H1 (cell line): ENCODE measurements around the gene CCDC78. TPM values are rescaled to one million over a fixed set of nuclear protein-coding genes. Genes with fewer than 3 reads are reported as not detected.

Experiments
- CTCF ChIA-PET: fragments of 300-600 bp; sonication (Branson Sonifier 250); formaldehyde crosslinking; loops from one replicate; lab custom pipeline; 2021; ENCODE audit not compliant: partially characterized antibody; lab: Charles Lee
- POLR2A ChIA-PET: fragments of 300-600 bp; sonication (Branson Sonifier 250); formaldehyde crosslinking; loops from one replicate; lab custom pipeline; 2021; ENCODE audit warnings: inconsistent platforms; ENCODE audit not compliant: partially characterized antibody; lab: Charles Lee
- DNase-seq, 2 experiments: peaks; one replicate each; pipeline versions ENCODE4 v3.0.0 to v3.0.0-alpha.2; 2010 to 2022; ENCODE audit warnings: low spot score in 2 of 2, low read depth in 1 of 2, mixed read lengths in 1 of 2
- FAIRE-seq: peaks from 2 replicates; lab custom pipeline; 2011; peaks lifted over from hg19 to GRCh38; lab: Jason Lieb, UNC
- H2AFZ ChIP-seq: 2 replicates; pipeline ENCODE4 v1.8.1; 2012; ENCODE audit warnings: low read length, inconsistent platforms
- H2AK5ac ChIP-seq: 2 replicates; pipeline ENCODE4 v1.6.1; 2013; ENCODE audit warnings: low read depth, low read length
- H2BK120ac ChIP-seq: replicated peaks from 2 replicates; pipeline ENCODE3; 2013; ENCODE audit warnings: low read depth, low read length, inconsistent platforms
- H2BK12ac ChIP-seq: 2 replicates; pipeline ENCODE4 v1.6.1; 2013; ENCODE audit warnings: low read depth, low read length
- H2BK15ac ChIP-seq: 2 replicates; pipeline ENCODE4 v1.6.1; 2013; ENCODE audit warnings: low read length
- H2BK20ac ChIP-seq: 2 replicates; pipeline ENCODE4 v1.6.1; 2013; ENCODE audit warnings: low read length
- H2BK5ac ChIP-seq: 2 replicates; pipeline ENCODE4 v1.6.1; 2013; ENCODE audit warnings: low read depth, low read length
- H3K14ac ChIP-seq: 2 replicates; pipeline ENCODE4 v1.6.1; 2013; ENCODE audit warnings: inconsistent platforms; ENCODE audit not compliant: insufficient read length
- H3K18ac ChIP-seq: 2 replicates; pipeline ENCODE4 v1.6.1; 2013; ENCODE audit warnings: low read length; ENCODE audit errors: extremely low read depth
- H3K23ac ChIP-seq: 2 replicates; pipeline ENCODE4 v1.6.1; 2013; ENCODE audit warnings: inconsistent platforms; ENCODE audit not compliant: insufficient read length
- H3K23me2 ChIP-seq: 2 replicates; pipeline ENCODE4 v1.6.1; 2013; ENCODE audit warnings: low read depth, low read length
- H3K27ac ChIP-seq: 2 replicates; pipeline ENCODE4 v1.6.1; 2011; ENCODE audit warnings: low read depth, low read length, inconsistent platforms
- H3K27me3 ChIP-seq, 4 experiments: replicated peaks in 1 of 4; 1 replicate in 1 of 4; 2 replicates in 3 of 4; pipeline versions ENCODE4 v1.6.1 to v1.8.1; 2011 to 2013; ENCODE audit warnings: low read length in 3 of 4, mild to moderate bottlenecking in 3 of 4, inconsistent platforms in 2 of 4, mixed read lengths in 2 of 4, moderate library complexity in 1 of 4; ENCODE audit not compliant: control insufficient read depth in 3 of 4, insufficient read depth in 3 of 4; ENCODE audit errors: extremely low read depth in 1 of 4
- H3K36me3 ChIP-seq, 4 experiments: 2 replicates each; pipeline versions ENCODE4 v1.6.1 to v1.8.1; 2011 to 2013; ENCODE audit warnings: mild to moderate bottlenecking in 4 of 4, low read length in 3 of 4, moderate library complexity in 2 of 4, control low read depth in 1 of 4, inconsistent platforms in 1 of 4; ENCODE audit not compliant: insufficient read depth in 4 of 4, control insufficient read depth in 2 of 4
- H3K4ac ChIP-seq: replicated peaks from 2 replicates; pipeline ENCODE3; 2013; ENCODE audit warnings: low read length, low read depth, mixed read lengths, inconsistent platforms; ENCODE audit not compliant: insufficient read length
- H3K4me1 ChIP-seq, 4 experiments: replicated peaks in 1 of 4; 1 replicate in 1 of 4; 2 replicates in 3 of 4; pipeline versions ENCODE4 v1.6.1 to v1.8.1; 2011 to 2013; ENCODE audit warnings: low read length in 3 of 4, inconsistent platforms in 2 of 4, mixed read lengths in 1 of 4; ENCODE audit not compliant: insufficient read depth in 4 of 4, control insufficient read depth in 3 of 4
- H3K4me2 ChIP-seq, 2 experiments: 2 replicates each; pipeline versions ENCODE4 v1.6.1 to v1.8.1; 2011 to 2013; ENCODE audit warnings: low read depth in 2 of 2, low read length in 2 of 2, control low read depth in 1 of 2, inconsistent platforms in 1 of 2, mild to moderate bottlenecking in 1 of 2; ENCODE audit not compliant: insufficient read depth in 1 of 2
- H3K4me3 ChIP-seq, 4 experiments: fragments of 200-600, 300-600 bp in 1 of 4; sonication (generic), shearing (Covaris generic), sonication (Bioruptor Twin) in 1 of 4; 2 replicates each; pipeline versions ENCODE4 v1.5.1 to v1.8.1; 2011 to 2016; ENCODE audit warnings: low read length in 4 of 4, low read depth in 3 of 4, control low read depth in 2 of 4, inconsistent platforms in 2 of 4, mild to moderate bottlenecking in 2 of 4, mixed read lengths in 1 of 4, moderate library complexity in 1 of 4; ENCODE audit not compliant: insufficient read depth in 2 of 4; ENCODE audit errors: extremely low read depth in 1 of 4
- H3K56ac ChIP-seq: replicated peaks from 2 replicates; pipeline ENCODE3; 2013; ENCODE audit warnings: low read depth, mild to moderate bottlenecking, mixed read lengths, low read length, inconsistent platforms; ENCODE audit not compliant: insufficient read length
- H3K79me1 ChIP-seq: 2 replicates; pipeline ENCODE4 v1.6.1; 2013; ENCODE audit warnings: low read depth, low read length, control low read depth
- H3K79me2 ChIP-seq, 2 experiments: 2 replicates each; pipeline versions ENCODE4 v1.6.1 to v1.8.1; 2012 to 2013; ENCODE audit warnings: low read length in 2 of 2, mild to moderate bottlenecking in 2 of 2, inconsistent platforms in 1 of 2; ENCODE audit not compliant: insufficient read depth in 2 of 2, control insufficient read depth in 1 of 2
- H3K9ac ChIP-seq, 4 experiments: replicated peaks in 1 of 4; 1 replicate in 1 of 4; 2 replicates in 3 of 4; pipeline versions ENCODE4 v1.6.1 to v1.8.1; 2011 to 2013; ENCODE audit warnings: low read depth in 3 of 4, low read length in 3 of 4, control low read depth in 2 of 4, mild to moderate bottlenecking in 2 of 4, moderate library complexity in 2 of 4, inconsistent platforms in 1 of 4; ENCODE audit errors: extremely low read depth in 1 of 4
- H3K9me3 ChIP-seq, 2 experiments: 2 replicates each; pipeline versions ENCODE4 v1.6.1 to v1.8.1; 2012 to 2013; ENCODE audit warnings: mild to moderate bottlenecking in 2 of 2, moderate library complexity in 2 of 2, control low read depth in 1 of 2, inconsistent platforms in 1 of 2, low read depth in 1 of 2, low read length in 1 of 2, mixed read lengths in 1 of 2; ENCODE audit not compliant: insufficient read depth in 2 of 2
- H4K20me1 ChIP-seq, 2 experiments: replicated peaks in 1 of 2; 2 replicates each; pipeline versions ENCODE3 to v1.8.1; 2011 to 2013; ENCODE audit warnings: inconsistent platforms in 2 of 2, low read length in 2 of 2, mild to moderate bottlenecking in 1 of 2; ENCODE audit not compliant: insufficient read depth in 2 of 2, control insufficient read depth in 1 of 2
- H4K5ac ChIP-seq: 2 replicates; pipeline ENCODE4 v1.6.1; 2013; ENCODE audit warnings: low read length, low read depth, mixed read lengths, inconsistent platforms; ENCODE audit not compliant: insufficient read length
- H4K8ac ChIP-seq: 2 replicates; pipeline ENCODE4 v1.8.0; 2013; ENCODE audit warnings: mild to moderate bottlenecking, moderate library complexity, low read length, inconsistent platforms; ENCODE audit not compliant: insufficient read depth; ENCODE audit errors: extremely low read depth
- H4K91ac ChIP-seq: replicated peaks from 2 replicates; pipeline ENCODE3; 2013; ENCODE audit warnings: low read length, mixed read lengths, inconsistent platforms; ENCODE audit not compliant: insufficient read length
- BRCA1 ChIP-seq: IDR thresholded peaks from 2 replicates; pipeline ENCODE4 v1.6.1; 2012; ENCODE audit warnings: low read depth, low read length, improper control_type of control experiment
- KDM5A ChIP-seq: fragments of 200-600 bp; IDR thresholded peaks from 2 replicates; pipeline ENCODE4 v1.7.1; 2012; ENCODE audit warnings: mild to moderate bottlenecking, low read length, inconsistent platforms, mixed read lengths
- POU5F1 ChIP-seq: IDR thresholded peaks from 2 replicates; pipeline ENCODE4 v1.6.1; 2011; ENCODE audit warnings: low read depth, mild to moderate bottlenecking, low read length, moderate library complexity
- SP2 ChIP-seq: IDR thresholded peaks from 2 replicates; pipeline ENCODE4 v1.6.1; 2012; ENCODE audit warnings: mild to moderate bottlenecking, low read length, inconsistent platforms
- TAF7 ChIP-seq: optimal IDR thresholded peaks from 2 replicates; pipeline ENCODE3; 2011; ENCODE audit warnings: low read depth, mild to moderate bottlenecking, inconsistent platforms, low read length, moderate library complexity, borderline replicate concordance
- TCF12 ChIP-seq: IDR thresholded peaks from 2 replicates; pipeline ENCODE4 v1.6.1; 2011; ENCODE audit warnings: low read depth, mild to moderate bottlenecking, low read length
- WGBS, 2 experiments: shearing (Covaris generic) in 1 of 2; methylation state at CpG; one replicate each; pipeline versions ENCODE4 v1.1.6 to v1.1.7; 2013 to 2015; ENCODE audit warnings: low lambda C conversion rate in 2 of 2, mixed read lengths in 2 of 2, inconsistent platforms in 1 of 2, low coverage in 1 of 2, missing lambda C conversion rate in 1 of 2; ENCODE audit not compliant: insufficient replicate concordance in 2 of 2, insufficient coverage in 1 of 2, insufficient read length in 1 of 2; ENCODE audit errors: extremely low coverage in 1 of 2, missing lambda C conversion rate in 1 of 2; 5-methylcytosine and 5-hydroxymethylcytosine counted together
- polyA plus RNA-seq, 7 experiments: library from polyadenylated mRNA; depleted of rRNA in 3 of 7; stranded (reverse) in 5 of 7; unstranded in 2 of 7; fragments of >200 nt in 5 of 7; fragments of 200-250 nt in 2 of 7; gene quantifications; 1 replicate in 5 of 7; 2 replicates in 1 of 7; 4 replicates in 1 of 7; pipeline versions ENCODE4 v1.2.1 to v1.2.3, GENCODE V29; 2011 to 2013; ENCODE audit warnings: missing spikeins in 2 of 7, mixed read lengths in 2 of 7
- total RNA-seq: library from RNA; stranded (reverse); fragmentation: NEBNext Ultra II Directional; extraction: Animal tissue kit (Norgen Biotek cat#: 25700); gene quantifications from 2 replicates; pipeline ENCODE4 v1.2.1, GENCODE V29; 2021
- TF ChIP-seq, protein P1 (sequence below), 3 experiments: IDR thresholded peaks; 1 replicate in 2 of 3; 2 replicates in 1 of 3; pipeline versions ENCODE4 v1.5.1 to v1.6.1; 2011; ENCODE audit warnings: low read length in 3 of 3, mild to moderate bottlenecking in 3 of 3, inconsistent platforms in 2 of 3, low read depth in 1 of 3, moderate library complexity in 1 of 3; ENCODE audit not compliant: insufficient read depth in 1 of 3; ENCODE audit errors: control extremely low read depth in 1 of 3

The CCDC78 gene
- total and polyA plus RNA-seq, 2 of the 8 experiments (the other 6 are each of a cell fraction or from before 2014, with no cell fraction given), result 7.1 to 8.5 TPM

DNA sequence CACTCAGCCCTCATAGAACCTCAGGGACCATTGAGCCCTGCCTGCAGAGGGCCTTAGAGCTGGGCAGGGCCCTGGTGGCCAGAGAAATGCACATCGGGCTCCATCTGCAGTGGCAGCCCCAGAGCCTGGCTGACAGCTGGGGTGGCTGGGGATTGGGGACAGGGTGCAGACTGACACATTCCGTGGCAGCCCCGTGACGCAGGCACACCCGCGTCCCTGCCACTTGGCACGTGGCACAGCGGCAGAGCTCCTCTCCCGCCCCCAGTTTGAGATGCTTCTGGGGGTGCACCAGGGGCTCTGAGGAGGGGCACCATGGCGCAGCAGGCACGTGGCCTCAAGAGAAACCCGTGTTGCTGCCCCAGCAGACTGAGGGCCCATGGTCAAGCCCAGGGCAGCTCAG lies 22.8 kb downstream of the CCDC78 start:
- H4K5ac ChIP-seq, result no peak overlapping the region
- TF ChIP-seq TAF7 (no peak), TCF12 (no peak), SP2 (no peak), POU5F1 (no peak), KDM5A (no peak), BRCA1 (no peak)
- TF ChIP-seq, protein P1, sequence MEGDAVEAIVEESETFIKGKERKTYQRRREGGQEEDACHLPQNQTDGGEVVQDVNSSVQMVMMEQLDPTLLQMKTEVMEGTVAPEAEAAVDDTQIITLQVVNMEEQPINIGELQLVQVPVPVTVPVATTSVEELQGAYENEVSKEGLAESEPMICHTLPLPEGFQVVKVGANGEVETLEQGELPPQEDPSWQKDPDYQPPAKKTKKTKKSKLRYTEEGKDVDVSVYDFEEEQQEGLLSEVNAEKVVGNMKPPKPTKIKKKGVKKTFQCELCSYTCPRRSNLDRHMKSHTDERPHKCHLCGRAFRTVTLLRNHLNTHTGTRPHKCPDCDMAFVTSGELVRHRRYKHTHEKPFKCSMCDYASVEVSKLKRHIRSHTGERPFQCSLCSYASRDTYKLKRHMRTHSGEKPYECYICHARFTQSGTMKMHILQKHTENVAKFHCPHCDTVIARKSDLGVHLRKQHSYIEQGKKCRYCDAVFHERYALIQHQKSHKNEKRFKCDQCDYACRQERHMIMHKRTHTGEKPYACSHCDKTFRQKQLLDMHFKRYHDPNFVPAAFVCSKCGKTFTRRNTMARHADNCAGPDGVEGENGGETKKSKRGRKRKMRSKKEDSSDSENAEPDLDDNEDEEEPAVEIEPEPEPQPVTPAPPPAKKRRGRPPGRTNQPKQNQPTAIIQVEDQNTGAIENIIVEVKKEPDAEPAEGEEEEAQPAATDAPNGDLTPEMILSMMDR (IDR thresholded peaks at IDR 0.05; ENCODE audit: control extremely low read depth in 1 of 3, insufficient read depth in 1 of 3, low read depth in 1 of 3, low read length in 3 of 3), result 0 out of 4 replicates have a peak, but pooled peaks of 1 of the 3 experiments have one; percentile 2
- no peak overlapping the region for H3K56ac ChIP-seq
- no peak overlapping the region for H2BK120ac ChIP-seq
- H2BK12ac ChIP-seq, result no peak overlapping the region
- H4K91ac ChIP-seq, result no peak overlapping the region
- H3K79me2 ChIP-seq, result no peaks in the 10 kb centered on the region
- DNase-seq (no peak), FAIRE-seq (no peak)
- POLR2A ChIA-PET, result interaction anchor here (1.0 to 4.5 kb wide), 9 partner anchors 8 to 97 kb away, joined by 3 to 30 read pairs (median 5); partner anchors contain the start of genes ANTKMT, CCDC78, CIAO3 and GNG13
- no peak overlapping the region for H3K18ac ChIP-seq
- no peak overlapping the region for H3K4ac ChIP-seq
- H3K23me2 ChIP-seq, result peaks cover 12% of the 10 kb centered on the region; the same call in 1 of the 2 replicates
- H2AFZ ChIP-seq, result no peak overlapping the region
- no peak overlapping the region for H3K27ac ChIP-seq
- no peak overlapping the region for H2BK15ac ChIP-seq
- H3K9ac ChIP-seq, result no peak overlapping the region
- no peak overlapping the region for H2AK5ac ChIP-seq
- H3K36me3 ChIP-seq, result no peaks in the 10 kb centered on the region
- no peaks in the 10 kb centered on the region for H3K79me1 ChIP-seq
- CTCF ChIA-PET, result interaction anchor here (1.3 to 33.4 kb wide), 6 partner anchors 9 to 82 kb away, joined by 3 to 977 read pairs (median 10); partner anchors contain the start of genes ANTKMT, CCDC78, CIAO3 and HAGHL
- no peak overlapping the region for H3K14ac ChIP-seq
- H4K20me1 ChIP-seq, result peaks cover 8 to 30% of the 10 kb centered on the region in 2 experiments
- WGBS, 2 experiments, result 82% methylated on average over 11 of the region's 12 CpGs; no CpG with 5 or more reads in 1 of the 2 experiments
- H3K23ac ChIP-seq, result no peak overlapping the region
- H4K8ac ChIP-seq, result no peak overlapping the region
- no peak overlapping the region for H3K4me2 ChIP-seq
- H3K27me3 ChIP-seq, result peaks cover 62 to 91% (median 87%) of the 10 kb centered on the region in 4 experiments
- no peaks in the 10 kb centered on the region for H3K9me3 ChIP-seq
- H2BK5ac ChIP-seq, result no peak overlapping the region
- no peak overlapping the region for H3K4me3 ChIP-seq
- no peak overlapping the region for H2BK20ac ChIP-seq
- H3K4me1 ChIP-seq, result peaks cover 0 to 8% (median 2%) of the 10 kb centered on the region in 4 experiments; a peak in 4 of 7 replicates
